ENCODE measurements around the gene MLLT6.
A peak's percentile ranks its signal among the peaks of the same experiment; 100 is the strongest.

Gene MLLT6

DNA sequence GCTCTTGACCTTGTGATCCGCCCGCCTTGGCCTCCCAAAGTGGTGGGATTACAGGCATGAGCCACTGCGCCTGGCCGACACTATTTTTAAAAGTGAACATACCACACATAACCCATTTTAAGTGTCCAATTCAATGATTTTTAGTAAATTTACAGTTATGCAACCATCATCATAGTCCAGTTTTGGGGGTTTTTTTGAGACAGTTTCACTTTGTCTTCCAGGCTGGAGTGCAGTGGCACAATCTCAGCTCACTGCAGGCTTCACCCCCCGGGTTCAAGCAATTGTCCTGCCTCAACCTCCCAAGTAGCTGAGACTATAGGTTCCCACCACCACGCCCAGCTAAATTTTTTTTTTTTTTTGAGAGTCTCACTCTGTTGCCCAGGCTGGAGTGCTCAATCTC lies 27.3 kb upstream of the MLLT6 start:
- no peak overlapping the region for H3K27ac ChIP-seq
- TF ChIP-seq ZFX (IDR thresholded peaks at IDR 0.05; ENCODE audit: borderline replicate concordance) = no peak
- TF ChIP-seq, protein P1, sequence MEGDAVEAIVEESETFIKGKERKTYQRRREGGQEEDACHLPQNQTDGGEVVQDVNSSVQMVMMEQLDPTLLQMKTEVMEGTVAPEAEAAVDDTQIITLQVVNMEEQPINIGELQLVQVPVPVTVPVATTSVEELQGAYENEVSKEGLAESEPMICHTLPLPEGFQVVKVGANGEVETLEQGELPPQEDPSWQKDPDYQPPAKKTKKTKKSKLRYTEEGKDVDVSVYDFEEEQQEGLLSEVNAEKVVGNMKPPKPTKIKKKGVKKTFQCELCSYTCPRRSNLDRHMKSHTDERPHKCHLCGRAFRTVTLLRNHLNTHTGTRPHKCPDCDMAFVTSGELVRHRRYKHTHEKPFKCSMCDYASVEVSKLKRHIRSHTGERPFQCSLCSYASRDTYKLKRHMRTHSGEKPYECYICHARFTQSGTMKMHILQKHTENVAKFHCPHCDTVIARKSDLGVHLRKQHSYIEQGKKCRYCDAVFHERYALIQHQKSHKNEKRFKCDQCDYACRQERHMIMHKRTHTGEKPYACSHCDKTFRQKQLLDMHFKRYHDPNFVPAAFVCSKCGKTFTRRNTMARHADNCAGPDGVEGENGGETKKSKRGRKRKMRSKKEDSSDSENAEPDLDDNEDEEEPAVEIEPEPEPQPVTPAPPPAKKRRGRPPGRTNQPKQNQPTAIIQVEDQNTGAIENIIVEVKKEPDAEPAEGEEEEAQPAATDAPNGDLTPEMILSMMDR (IDR thresholded peaks at IDR 0.05) = no peak

DNA sequence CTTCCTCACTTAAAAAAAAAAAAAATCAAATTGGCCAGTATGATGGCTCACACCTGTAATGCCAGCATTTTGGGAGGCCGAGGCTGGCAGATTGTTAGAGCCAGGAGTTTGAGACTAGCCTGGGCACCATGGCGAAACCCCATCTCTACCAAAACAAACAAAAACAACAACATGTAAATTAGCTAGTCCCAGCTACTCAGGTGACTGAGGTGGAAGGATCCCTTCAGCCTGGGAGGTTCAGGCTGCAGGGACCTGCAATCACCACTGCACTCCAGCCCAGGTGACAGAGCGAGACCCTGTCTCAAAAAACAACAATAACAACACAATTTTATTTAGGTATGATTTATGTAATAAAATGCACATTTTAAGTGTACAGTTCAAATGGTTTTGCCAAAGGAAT lies 24.0 kb upstream of the MLLT6 start:
- TF ChIP-seq ZFX (IDR thresholded peaks at IDR 0.05; ENCODE audit: borderline replicate concordance) = no peak
- TF ChIP-seq, protein P1 (IDR thresholded peaks at IDR 0.05) = no peak

DNA sequence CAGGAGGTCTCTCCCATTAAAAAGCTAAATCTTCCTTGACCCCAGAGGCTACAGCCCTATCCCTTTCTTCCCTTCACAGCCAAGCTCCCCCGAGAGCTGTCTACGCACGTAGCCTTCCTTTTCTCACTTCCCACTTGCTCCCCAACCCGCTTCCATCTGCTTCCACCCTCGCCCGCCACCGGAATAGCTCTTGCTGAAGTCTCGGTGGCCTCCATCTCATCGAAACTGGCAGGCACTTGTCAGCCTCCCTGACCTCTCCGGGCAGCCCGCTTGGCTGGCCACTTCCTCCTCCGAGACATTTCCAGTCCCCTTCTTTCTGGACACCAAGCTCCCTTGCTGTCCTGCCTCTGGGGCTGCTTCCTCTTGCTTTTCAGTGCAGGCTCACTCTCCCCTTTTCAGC lies 19.6 kb upstream of the MLLT6 start:
- TF ChIP-seq, protein P1 (IDR thresholded peaks at IDR 0.05) = no peak
- no peak for TF ChIP-seq ZFX (IDR thresholded peaks at IDR 0.05; ENCODE audit: borderline replicate concordance)
- H3K27ac ChIP-seq = no peak overlapping the region

More for the DNA sequence above, 24.0 kb upstream of the MLLT6 start:
- H3K27ac ChIP-seq = no peak overlapping the region

DNA sequence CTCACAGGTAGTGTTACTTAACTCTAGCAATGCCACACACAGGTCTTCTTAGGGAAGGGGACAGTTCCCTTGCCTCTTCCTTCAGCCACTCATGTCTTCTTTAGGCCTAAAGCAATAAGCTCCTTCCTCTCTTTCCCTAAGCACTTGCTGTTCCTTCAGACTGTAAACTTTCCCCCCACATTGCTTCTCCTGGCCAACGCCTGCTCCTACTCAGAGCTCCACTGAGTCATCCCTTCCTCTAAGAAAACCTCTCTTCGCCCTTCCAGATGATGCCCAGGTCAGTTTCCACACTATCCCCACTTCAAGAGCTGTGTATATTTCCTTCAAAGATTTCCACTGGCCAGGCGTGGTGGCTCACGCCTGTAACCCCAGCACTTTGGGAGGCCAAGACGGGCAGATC lies 17.8 kb upstream of the MLLT6 start:
- no peak overlapping the region for H3K27ac ChIP-seq
- TF ChIP-seq, protein P1 (IDR thresholded peaks at IDR 0.05) = no peak
- TF ChIP-seq ZFX (IDR thresholded peaks at IDR 0.05; ENCODE audit: borderline replicate concordance) = no peak

DNA sequence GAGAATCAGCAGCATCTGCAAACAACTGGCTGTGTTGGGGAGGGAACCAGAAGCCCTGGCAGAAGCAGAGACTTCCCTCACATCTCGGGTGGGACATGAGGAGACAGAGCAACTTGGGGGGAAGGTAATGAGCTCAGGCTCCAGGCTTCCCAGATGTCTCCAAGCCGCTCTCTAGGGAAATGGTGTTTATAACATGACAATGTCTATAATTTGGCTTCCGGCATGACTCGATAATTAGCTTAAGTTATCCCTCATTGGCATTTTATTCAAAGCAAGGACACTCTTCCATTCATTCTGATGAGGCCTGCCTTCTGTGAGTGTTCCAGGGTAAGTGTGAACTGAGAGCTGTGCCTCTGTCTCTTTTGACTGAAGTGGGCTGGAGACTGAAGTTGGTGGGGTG lies 14.7 kb upstream of the MLLT6 start:
- TF ChIP-seq ZFX (IDR thresholded peaks at IDR 0.05; ENCODE audit: borderline replicate concordance) = no peak
- TF ChIP-seq, protein P1 (IDR thresholded peaks at IDR 0.05) = no peak
- H3K27ac ChIP-seq = no peak overlapping the region

DNA sequence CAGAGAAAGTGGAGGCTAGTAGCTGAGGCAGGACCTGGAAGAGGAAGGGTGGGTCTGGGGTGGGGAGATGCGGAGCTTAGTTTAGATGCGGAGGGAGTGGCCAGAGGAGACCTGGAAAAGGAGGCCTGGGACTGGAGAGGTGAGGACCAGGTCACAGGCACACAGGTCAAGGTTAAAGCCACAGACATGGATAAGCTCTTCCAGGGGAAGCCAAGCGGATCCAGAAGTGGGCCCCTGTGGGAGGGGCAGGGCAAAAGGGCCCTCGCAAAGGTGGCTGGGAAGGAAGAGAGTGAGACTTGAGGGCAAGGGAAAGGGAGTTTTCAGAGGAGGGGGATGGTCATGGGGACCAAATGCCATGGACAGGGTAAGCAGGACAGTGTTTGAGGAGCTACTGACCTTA lies 13.9 kb upstream of the MLLT6 start:
- no peak for TF ChIP-seq ZFX (IDR thresholded peaks at IDR 0.05; ENCODE audit: borderline replicate concordance)

DNA sequence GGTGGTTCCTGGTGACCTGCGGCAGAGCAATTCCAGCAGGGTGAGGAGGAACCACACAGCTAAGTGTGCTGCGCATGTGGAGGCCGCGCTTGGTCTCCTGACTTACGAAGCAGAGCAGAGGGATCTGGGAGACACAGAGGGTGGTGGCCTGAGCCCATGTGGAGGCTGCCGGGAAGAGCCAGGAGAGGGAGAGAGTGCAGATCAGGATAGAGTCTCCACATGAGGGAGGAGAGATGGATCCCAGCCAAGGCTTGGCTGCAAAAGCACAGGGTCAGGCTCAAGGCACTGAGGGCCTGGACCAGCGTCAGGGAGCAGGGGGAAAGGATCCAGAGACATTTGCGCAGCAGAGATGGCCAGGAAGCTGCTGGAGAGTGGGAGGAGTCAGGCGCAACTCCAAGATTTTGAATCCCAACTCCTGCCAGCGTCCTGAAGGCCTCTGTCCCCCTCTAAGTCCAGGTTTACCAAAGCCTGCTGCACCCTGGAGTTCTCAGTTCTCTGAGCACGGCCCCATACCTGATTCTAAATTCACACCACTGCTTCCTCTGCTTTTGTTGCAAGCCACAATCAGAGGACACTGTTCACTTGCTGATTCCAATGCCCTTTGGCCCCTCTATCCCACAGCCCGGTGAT lies 11.3 kb upstream of the MLLT6 start:
- H3K27ac ChIP-seq = peak overlapping the region; percentile 46
- no peak for TF ChIP-seq ZFX (IDR thresholded peaks at IDR 0.05; ENCODE audit: borderline replicate concordance)
- TF ChIP-seq, protein P1 (IDR thresholded peaks at IDR 0.05) = no peak

More for the DNA sequence above, 13.9 kb upstream of the MLLT6 start:
- H3K27ac ChIP-seq = no peak overlapping the region

Measured in 22Rv1 (cell line).